Cardiac fibroblast (primary cell): Measurements from ENCODE around the gene ID4.
"Not testable (repeated sequence)": the region's sequence is repeated elsewhere in the genome, so short reads cannot be mapped to it uniquely, and the experiment has no call there.

Experiments
- DNase-seq, 2 donors: peaks; one replicate each; pipeline versions ENCODE4 v3.0.0 to v3.0.0-alpha.2; 2010; ENCODE audit warnings: low read depth in 2 of 2
- H3K4me3 ChIP-seq, 2 donors: replicated peaks in 1 of 2; 1 replicate in 1 of 2; 2 replicates in 1 of 2; pipeline ENCODE4 v1.5.1; 2011; ENCODE audit warnings: low read depth in 2 of 2, low read length in 2 of 2, mild to moderate bottlenecking in 2 of 2, moderate library complexity in 1 of 2
- CTCF ChIP-seq: IDR thresholded peaks from one replicate; pipeline ENCODE4 v1.5.1; 2011; ENCODE audit warnings: low read depth, mild to moderate bottlenecking, low read length, inconsistent platforms

ID4 gene

GRCh38 chr6:19852927-19853326 is 15.8 kb downstream of the ID4 start:
- no peak for TF ChIP-seq CTCF
- no peak for DNase-seq
- no peak overlapping the region for H3K4me3 ChIP-seq

- H3K4me3 ChIP-seq, DNase-seq: not testable (repeated sequence)
Measured at GRCh38 chr6:19854421-19855015, 17.3 kb downstream of the ID4 start.

GRCh38 chr6:19855536-19855935 is 18.4 kb downstream of the ID4 start:
- no peak for DNase-seq
- no peak overlapping the region for H3K4me3 ChIP-seq
- TF ChIP-seq CTCF: no peak

- no peak for TF ChIP-seq CTCF
- DNase-seq: no peak
- H3K4me3 ChIP-seq: no peak overlapping the region
Measured at GRCh38 chr6:19857139-19857538, 20.0 kb downstream of the ID4 start.

GRCh38 chr6:19857703-19858102 is 20.5 kb downstream of the ID4 start:
- H3K4me3 ChIP-seq: no peak overlapping the region
- DNase-seq: no peak
- TF ChIP-seq CTCF: no peak

GRCh38 chr6:19860235-19860877 is 23.2 kb downstream of the ID4 start:
- no peak overlapping the region for H3K4me3 ChIP-seq
- no peak for TF ChIP-seq CTCF
- no peak for DNase-seq

- H3K4me3 ChIP-seq: no peak overlapping the region
- no peak for TF ChIP-seq CTCF
- DNase-seq: no peak
Measured at GRCh38 chr6:19864285-19864684, 27.1 kb downstream of the ID4 start.
